Panc1 (cell line): ENCODE results near the gene CYP2W1. TPM values are rescaled to one million over a fixed set of nuclear protein-coding genes. Genes with fewer than 3 reads are reported as not detected.
A peak's percentile ranks its signal among the peaks of the same experiment; 100 is the strongest.

ENCODE experiments used
- ATAC-seq: fragments of 200-7000 bp; cut with Tn5 transposase; 2 replicates; pipeline ENCODE4 v1.9.1; 2020; ENCODE audit warnings: mild to moderate bottlenecking, moderate library complexity
- BruUV-seq: library from RNA; stranded (reverse); fragments of 400-500 nt; replicated peaks from 2 replicates; lab custom pipeline; 2021; lab: Mats Ljungman, UMichigan
- CTCF ChIA-PET: fragments of 300-600 bp; sonication (Branson Sonifier 250); formaldehyde crosslinking; loops from one replicate; lab custom pipeline; 2022; ENCODE audit warnings: antibody characterized with exemption; lab: Charles Lee
- POLR2A ChIA-PET: fragments of 300-600 bp; sonication (Branson Sonifier 250); formaldehyde crosslinking; loops from one replicate; lab custom pipeline; 2022; ENCODE audit warnings: antibody characterized with exemption; lab: Charles Lee
- DNase-seq: peaks from one replicate; pipeline ENCODE4 v3.0.0-alpha.2; 2010; ENCODE audit warnings: low read depth, low spot score
- H3K27ac ChIP-seq: 2 replicates; pipeline ENCODE4 v1.5.1; 2011; ENCODE audit warnings: mild to moderate bottlenecking, low read length, inconsistent platforms
- H3K27me3 ChIP-seq: fragments of 200-500 bp; sonication (Bioruptor generic); 2 replicates; pipeline ENCODE4 v1.6.0; 2014; ENCODE audit warnings: low read length, inconsistent platforms; ENCODE audit not compliant: control insufficient read depth, insufficient read depth
- H3K36me3 ChIP-seq: fragments of 200-500 bp; sonication (Bioruptor generic); 2 replicates; pipeline ENCODE4 v1.5.1; 2014; ENCODE audit warnings: inconsistent platforms, mild to moderate bottlenecking, low read length, moderate library complexity; ENCODE audit not compliant: control insufficient read depth, insufficient read depth
- H3K4me1 ChIP-seq: 2 replicates; pipeline ENCODE4 v1.5.1; 2011; ENCODE audit warnings: inconsistent platforms, mild to moderate bottlenecking, low read length, moderate library complexity; ENCODE audit not compliant: control insufficient read depth, insufficient read depth
- H3K4me3 ChIP-seq, 2 experiments: 2 replicates each; pipeline ENCODE4 v1.5.1; 2011 to 2012; ENCODE audit warnings: low read depth in 2 of 2, low read length in 2 of 2, mild to moderate bottlenecking in 2 of 2, inconsistent platforms in 1 of 2, moderate library complexity in 1 of 2
- H3K9me3 ChIP-seq: fragments of 200-500 bp; sonication (Bioruptor generic); 2 replicates; pipeline ENCODE4 v1.5.1; 2014; ENCODE audit warnings: low read depth, mild to moderate bottlenecking, inconsistent platforms, low read length, moderate library complexity; ENCODE audit not compliant: control insufficient read depth, insufficient read depth
- POLR2AphosphoS5 ChIP-seq: IDR thresholded peaks from 2 replicates; pipeline ENCODE4 v1.6.1; 2012; ENCODE audit warnings: mild to moderate bottlenecking, low read depth, low read length, moderate library complexity
- SIN3A ChIP-seq: IDR thresholded peaks from 2 replicates; pipeline ENCODE4 v1.6.1; 2012; ENCODE audit warnings: low read depth, mild to moderate bottlenecking, low read length, moderate library complexity, borderline replicate concordance; ENCODE audit not compliant: insufficient read depth
- TCF7L2 ChIP-seq: IDR thresholded peaks from 2 replicates; pipeline ENCODE4 v1.6.1; 2011; ENCODE audit warnings: mild to moderate bottlenecking, low read depth, low read length, inconsistent platforms
- in situ Hi-C: cut with HindIII; loops from 2 replicates; pipeline ENCODE4 v1.10.0; 2016; ENCODE audit warnings: low sequenced_read_pairs, low pct_unique_long_range_greater_than_20kb
- intact Hi-C: fragments of 100-400 bp; cut with micrococcal nuclease; formaldehyde crosslinking; loops from one replicate; pipeline ENCODE4 v1.10.0; 2022; ENCODE audit not compliant: unreplicated experiment
- total RNA-seq: library from RNA; stranded (reverse); gene quantifications from one replicate; pipeline ENCODE4 v1.2.1, GENCODE V29; 2021; ENCODE audit not compliant: unreplicated experiment
- TF ChIP-seq, protein P1 (sequence below), 2 experiments: IDR thresholded peaks; 2 replicates each; pipeline ENCODE4 v1.6.1; 2011 to 2012; ENCODE audit warnings: low read depth in 2 of 2, control low read depth in 1 of 2, low read length in 1 of 2, mild to moderate bottlenecking in 1 of 2, moderate library complexity in 1 of 2; ENCODE audit not compliant: insufficient read depth in 1 of 2
- TF ChIP-seq, protein P2 (sequence below): fragments of 450-650 bp; IDR thresholded peaks from 2 replicates; pipeline ENCODE4 v1.5.1; 2017; ENCODE audit warnings: mild to moderate bottlenecking

Gene CYP2W1
- total RNA-seq, 1 experiment from 2014 or later, result 0.74 TPM

DNA sequence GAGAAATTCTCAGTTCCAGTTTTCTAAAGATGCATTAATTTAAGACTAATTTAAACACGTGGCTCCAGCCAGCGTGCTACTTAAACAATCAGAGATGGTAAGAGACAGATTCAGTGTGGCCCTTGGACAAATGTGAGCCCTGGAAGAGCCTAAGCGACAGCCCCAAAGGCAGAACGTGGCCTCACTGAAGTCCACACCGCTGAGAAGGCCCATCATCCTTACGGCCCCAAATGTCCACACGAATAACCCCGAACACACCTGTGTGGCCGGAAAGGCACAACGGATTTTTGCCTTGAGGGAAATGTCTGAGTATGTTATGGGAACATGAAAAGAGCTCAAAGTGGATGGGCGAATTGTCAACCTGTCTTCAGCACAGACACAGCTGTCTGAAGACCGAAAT, 10.9 kb upstream of the CYP2W1 start:
- DNase-seq (no peak), ATAC-seq (no peak)
- Histone ChIP-seq H3K9me3 (no peaks in the 10 kb centered on the region), H3K27ac (no peak overlapping the region), H3K27me3 (no peaks in the 10 kb centered on the region), H3K4me3 (no peak overlapping the region), H3K4me1 (peaks cover 7% of the 10 kb centered on the region; the same call in 1 of the 2 replicates), H3K36me3 (peaks cover 24% of the 10 kb centered on the region)
- TF ChIP-seq SIN3A, result no peak
- TF ChIP-seq, protein P1, sequence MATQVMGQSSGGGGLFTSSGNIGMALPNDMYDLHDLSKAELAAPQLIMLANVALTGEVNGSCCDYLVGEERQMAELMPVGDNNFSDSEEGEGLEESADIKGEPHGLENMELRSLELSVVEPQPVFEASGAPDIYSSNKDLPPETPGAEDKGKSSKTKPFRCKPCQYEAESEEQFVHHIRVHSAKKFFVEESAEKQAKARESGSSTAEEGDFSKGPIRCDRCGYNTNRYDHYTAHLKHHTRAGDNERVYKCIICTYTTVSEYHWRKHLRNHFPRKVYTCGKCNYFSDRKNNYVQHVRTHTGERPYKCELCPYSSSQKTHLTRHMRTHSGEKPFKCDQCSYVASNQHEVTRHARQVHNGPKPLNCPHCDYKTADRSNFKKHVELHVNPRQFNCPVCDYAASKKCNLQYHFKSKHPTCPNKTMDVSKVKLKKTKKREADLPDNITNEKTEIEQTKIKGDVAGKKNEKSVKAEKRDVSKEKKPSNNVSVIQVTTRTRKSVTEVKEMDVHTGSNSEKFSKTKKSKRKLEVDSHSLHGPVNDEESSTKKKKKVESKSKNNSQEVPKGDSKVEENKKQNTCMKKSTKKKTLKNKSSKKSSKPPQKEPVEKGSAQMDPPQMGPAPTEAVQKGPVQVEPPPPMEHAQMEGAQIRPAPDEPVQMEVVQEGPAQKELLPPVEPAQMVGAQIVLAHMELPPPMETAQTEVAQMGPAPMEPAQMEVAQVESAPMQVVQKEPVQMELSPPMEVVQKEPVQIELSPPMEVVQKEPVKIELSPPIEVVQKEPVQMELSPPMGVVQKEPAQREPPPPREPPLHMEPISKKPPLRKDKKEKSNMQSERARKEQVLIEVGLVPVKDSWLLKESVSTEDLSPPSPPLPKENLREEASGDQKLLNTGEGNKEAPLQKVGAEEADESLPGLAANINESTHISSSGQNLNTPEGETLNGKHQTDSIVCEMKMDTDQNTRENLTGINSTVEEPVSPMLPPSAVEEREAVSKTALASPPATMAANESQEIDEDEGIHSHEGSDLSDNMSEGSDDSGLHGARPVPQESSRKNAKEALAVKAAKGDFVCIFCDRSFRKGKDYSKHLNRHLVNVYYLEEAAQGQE (IDR thresholded peaks at IDR 0.05; ENCODE audit: insufficient read depth in 1 of 2, low read depth in 2 of 2, low read length in 1 of 2), result no peak
- no peak for TF ChIP-seq TCF7L2
- TF ChIP-seq POLR2AphosphoS5, result no peak
- TF ChIP-seq, protein P2, sequence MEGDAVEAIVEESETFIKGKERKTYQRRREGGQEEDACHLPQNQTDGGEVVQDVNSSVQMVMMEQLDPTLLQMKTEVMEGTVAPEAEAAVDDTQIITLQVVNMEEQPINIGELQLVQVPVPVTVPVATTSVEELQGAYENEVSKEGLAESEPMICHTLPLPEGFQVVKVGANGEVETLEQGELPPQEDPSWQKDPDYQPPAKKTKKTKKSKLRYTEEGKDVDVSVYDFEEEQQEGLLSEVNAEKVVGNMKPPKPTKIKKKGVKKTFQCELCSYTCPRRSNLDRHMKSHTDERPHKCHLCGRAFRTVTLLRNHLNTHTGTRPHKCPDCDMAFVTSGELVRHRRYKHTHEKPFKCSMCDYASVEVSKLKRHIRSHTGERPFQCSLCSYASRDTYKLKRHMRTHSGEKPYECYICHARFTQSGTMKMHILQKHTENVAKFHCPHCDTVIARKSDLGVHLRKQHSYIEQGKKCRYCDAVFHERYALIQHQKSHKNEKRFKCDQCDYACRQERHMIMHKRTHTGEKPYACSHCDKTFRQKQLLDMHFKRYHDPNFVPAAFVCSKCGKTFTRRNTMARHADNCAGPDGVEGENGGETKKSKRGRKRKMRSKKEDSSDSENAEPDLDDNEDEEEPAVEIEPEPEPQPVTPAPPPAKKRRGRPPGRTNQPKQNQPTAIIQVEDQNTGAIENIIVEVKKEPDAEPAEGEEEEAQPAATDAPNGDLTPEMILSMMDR, result no peak
- CTCF ChIA-PET, result no interaction called here
- in situ Hi-C loops, result loop anchor here (25.0 kb wide), 1 partner anchor 165 kb away; a partner anchor contains a TSS
- intact Hi-C loops, result no loop called here
- POLR2A ChIA-PET, result no interaction called here
- no TSS peak for BruUV-seq

DNA sequence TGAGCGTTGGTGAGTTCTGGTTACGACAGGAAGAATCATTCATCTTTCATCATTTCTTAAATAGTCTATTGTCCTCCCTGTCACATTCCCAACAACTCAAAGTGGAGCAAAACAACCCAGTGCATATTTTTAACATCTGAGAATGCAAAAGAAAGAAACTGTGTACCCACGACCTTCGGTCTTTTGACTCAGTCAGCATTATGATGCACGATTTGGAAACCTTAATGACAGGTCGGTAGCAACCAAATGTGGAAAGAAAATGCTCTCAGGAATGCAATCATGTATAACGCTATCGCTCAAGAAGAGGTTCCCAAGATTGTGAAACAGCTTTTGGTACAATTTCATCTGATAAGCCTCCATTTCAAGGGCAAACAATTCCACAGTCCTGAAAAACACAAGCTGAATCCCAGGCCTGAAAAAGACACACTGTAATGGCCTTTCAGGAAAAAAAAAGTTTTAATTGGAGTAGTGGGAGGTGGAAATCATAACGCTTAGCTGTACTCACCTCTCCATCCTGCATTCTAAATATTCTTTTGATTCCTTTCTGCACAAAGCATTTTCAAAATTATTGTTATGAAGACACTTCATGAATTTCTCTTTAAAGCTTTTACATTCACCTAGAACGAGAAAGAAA, 10.2 kb upstream of the CYP2W1 start:
- Histone ChIP-seq H3K27me3 (no peaks in the 10 kb centered on the region), H3K9me3 (no peaks in the 10 kb centered on the region), H3K27ac (no peak overlapping the region), H3K4me3 (no peak overlapping the region), H3K4me1 (peaks cover 14% of the 10 kb centered on the region), H3K36me3 (peaks cover 24% of the 10 kb centered on the region)
- in situ Hi-C loops, result loop anchor here (25.0 kb wide), 1 partner anchor 165 kb away; a partner anchor contains a TSS
- TSS peak; percentile 72 for BruUV-seq
- ChIA-PET CTCF (no interaction called here), POLR2A (interaction anchor here (0.6 kb wide), 1 partner anchor 72 kb away, joined by 9 read pairs; no protein-coding TSS in a partner anchor)
- ATAC-seq, result no peak
- DNase-seq, result no peak
- intact Hi-C loops, result no loop called here
- TF ChIP-seq, protein P1 (IDR thresholded peaks at IDR 0.05; ENCODE audit: insufficient read depth in 1 of 2, low read depth in 2 of 2, low read length in 1 of 2), result no peak
- no peak for TF ChIP-seq POLR2AphosphoS5
- TF ChIP-seq, protein P2, result no peak
- TF ChIP-seq TCF7L2, result no peak
- TF ChIP-seq SIN3A, result no peak
